ENCODE measurements around the gene TBC1D2B. TPM values are rescaled to one million over a fixed set of nuclear protein-coding genes. Genes with fewer than 3 reads are reported as not detected.
A peak's percentile ranks its signal among the peaks of the same experiment; 100 is the strongest.
"Not testable (repeated sequence)": the region's sequence is repeated elsewhere in the genome, so short reads cannot be mapped to it uniquely, and the experiment has no call there.

The TBC1D2B gene
- total RNA-seq, 1 experiment from 2014 or later, result 15.9 TPM

DNA sequence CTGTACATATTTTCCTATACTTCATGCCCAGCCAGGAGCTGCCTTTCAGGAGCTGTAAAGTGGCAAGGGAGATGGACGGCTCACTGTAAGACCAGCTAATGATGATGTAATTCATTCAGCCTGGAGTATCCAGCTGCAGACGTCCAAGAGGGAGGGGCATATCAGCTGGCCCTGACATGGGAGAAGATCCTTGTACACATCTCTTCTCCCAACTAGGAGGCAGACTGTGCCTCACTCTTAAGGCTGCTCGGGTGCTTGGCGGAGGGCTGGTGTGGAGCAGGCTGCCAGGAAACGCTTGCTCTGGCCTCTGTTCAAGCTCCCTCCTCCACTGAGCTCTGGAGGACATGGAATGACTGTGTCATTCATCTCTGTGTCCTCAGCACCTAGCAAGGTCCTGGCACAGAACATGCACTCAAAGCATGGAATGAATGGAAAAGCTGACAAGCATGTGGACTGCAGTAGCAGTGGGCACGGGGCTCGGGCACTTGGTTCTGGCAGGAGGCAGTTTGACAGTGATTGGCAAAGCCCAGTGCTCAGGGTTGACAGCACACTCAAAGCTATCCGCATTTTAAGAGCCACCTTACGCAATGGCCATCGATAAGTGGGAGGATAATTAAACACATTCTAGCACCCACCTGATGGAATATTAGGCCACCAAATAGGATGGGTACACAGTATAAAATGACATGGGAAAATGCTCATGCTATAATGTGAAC lies 72.4 kb downstream of the TBC1D2B start:
- peak; percentile 44 for DNase-seq (ENCODE audit: low read depth)

DNA sequence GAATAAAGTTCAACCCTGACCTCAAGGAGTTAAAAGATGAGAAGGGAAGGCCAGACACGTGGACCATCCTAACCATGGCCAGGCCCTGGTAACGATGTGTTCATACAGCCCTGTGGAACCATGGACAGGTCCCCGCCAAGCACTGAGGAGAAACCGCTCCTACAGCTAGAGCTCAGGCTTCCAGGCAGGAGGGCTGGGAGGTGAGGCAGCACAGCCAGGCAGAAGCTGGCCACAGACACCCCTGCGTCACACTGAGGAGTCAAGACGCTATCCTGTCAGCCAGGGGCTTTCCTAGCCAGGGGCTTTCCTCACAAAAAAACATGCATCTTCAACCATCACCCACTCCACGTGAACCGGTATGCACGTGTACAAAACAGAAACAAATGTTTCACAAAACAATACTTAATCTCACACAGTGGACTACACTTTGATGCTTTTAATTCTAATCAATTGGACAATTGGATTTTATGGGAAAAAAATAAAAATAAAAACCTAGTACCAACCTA lies 73.2 kb downstream of the TBC1D2B start:
- DNase-seq (ENCODE audit: low read depth), result no peak

DNA sequence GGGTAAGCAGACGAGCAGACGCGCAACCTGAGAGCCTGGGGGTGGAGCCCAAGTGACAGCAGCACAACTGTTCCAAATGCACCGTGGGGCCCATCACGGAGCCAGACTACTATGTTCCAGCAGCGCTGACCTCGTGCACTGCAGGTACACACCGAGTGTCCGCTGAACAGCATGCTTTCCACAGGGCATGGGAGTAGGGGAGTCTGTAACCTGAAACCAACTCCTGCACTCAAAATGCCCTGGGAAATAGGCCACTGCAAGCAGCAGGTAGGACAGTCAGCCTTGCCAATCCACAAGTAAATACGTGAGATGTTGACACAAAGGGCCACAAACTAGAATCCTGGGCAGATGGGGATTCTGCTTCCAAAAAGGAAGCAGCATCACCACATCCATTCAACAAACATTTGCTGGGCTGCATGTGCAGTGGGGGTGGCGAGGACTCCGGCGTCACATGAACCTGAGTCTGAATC lies 73.9 kb downstream of the TBC1D2B start:
- DNase-seq (ENCODE audit: low read depth), result no peak

DNA sequence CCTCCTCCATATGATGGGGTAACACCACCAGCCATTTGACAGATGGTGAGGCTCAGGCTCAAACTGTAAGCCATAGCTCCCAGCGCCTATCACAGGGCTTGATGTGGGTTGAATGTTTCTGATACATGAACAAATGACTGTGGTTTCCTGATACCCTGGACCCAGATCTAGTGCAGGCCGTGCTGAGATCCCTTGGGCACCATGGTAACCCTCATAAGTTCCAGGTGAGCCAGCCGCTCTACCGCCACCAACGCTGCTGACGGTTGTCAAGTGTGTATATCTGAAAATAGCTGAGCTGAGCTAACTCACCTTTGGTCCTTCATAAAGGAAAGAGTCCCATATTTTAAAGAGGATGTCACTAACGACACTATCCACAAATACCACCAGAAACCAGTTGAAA lies 74.5 kb downstream of the TBC1D2B start:
- no peak for DNase-seq (ENCODE audit: low read depth)

DNA sequence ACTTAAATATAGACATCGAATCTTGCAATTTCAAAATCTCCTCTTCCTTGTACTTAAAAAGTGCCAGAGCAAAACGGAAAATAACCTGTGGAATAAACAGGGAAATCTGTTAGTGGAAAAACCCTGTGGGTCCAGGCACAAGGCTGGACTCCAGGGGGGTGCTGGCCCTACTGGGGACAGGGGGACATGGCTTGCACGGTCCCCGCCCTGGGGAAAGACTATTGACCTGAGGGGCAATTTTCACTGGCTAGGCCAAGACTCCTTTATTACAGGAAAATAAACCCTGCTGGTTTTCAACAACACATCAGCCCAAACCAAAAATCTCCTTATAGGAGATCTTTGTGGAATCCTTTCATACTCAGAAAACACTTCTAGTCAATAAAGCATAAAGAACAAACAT lies 75.9 kb downstream of the TBC1D2B start:
- DNase-seq (ENCODE audit: low read depth), result no peak

DNA sequence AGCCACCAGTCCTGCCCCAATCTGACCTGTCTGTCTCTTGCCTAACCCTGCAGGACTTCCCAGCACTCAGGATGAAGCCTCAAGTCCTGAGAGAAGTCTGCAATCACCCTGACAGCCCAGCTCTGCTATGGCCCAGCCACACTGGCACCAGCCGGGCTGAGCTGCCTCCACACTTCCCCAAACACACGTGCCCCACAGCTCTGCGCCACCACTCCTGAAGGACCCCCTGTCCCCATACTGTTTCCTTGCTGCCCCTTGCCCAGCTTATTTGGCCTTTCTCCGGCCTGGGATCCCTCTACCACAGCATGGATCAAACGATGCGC lies 76.6 kb downstream of the TBC1D2B start:
- no peak for DNase-seq (ENCODE audit: low read depth)

DNA sequence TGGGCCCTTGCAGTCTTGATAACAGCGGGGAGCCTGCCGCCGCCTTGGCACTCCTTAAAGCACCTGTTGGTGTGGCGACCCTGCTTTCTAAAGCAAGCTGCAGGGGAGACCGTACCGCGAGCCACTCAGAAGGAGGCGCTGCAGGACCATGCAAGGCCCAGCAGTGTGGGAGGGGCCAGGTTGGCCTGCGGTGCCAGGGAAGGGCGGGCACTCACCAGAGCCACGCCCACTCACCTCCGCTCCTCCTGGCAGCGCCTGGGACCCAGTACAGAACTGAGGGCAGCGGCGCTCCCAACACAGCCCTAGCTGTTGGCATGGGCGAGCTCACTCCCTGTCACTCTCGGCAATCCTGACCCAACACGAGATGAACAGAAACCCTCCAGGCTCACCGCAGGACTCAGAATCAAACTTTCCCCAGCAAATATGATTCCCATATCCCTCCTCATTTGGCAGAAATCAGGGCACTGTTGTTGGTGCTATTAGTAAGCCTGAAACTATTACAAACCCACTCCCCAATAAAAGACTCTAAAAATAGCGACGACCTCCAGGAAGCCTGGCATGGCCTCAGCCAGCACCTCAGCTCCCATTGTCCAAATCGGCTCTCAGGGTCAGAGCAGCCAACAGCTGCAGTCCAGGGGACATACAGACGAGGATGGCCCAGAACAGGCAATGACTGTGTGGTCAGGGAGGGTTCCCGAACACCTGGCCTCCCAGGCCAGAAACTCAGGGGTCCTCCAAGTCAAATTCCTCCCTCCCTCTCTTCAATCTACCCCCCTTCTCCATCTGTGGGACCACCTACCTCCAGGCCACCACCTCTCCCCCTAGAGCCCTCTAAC lies 77.2 kb downstream of the TBC1D2B start:
- peak; percentile 40 for DNase-seq (ENCODE audit: low read depth)

DNA sequence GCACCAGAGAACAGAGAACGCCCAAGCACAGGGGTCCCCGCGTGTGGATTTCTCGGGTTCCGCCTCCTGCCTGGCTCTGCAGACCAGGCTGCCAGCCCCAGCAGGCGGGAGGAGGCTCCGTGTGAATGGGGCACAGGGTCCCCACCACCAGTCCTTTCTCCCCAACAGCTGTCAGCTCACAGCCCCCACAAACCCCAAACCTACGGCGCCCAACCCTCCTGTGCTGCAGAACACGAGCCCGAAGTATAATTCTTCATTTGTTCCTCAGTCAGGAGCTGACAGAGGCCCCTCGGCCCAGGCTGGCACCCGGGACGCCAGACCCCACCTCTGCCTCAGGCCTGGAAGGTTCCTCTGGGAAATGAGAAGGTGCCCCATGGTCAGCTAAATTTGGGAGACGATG lies 78.0 kb downstream of the TBC1D2B start:
- no peak for DNase-seq (ENCODE audit: low read depth)

DNA sequence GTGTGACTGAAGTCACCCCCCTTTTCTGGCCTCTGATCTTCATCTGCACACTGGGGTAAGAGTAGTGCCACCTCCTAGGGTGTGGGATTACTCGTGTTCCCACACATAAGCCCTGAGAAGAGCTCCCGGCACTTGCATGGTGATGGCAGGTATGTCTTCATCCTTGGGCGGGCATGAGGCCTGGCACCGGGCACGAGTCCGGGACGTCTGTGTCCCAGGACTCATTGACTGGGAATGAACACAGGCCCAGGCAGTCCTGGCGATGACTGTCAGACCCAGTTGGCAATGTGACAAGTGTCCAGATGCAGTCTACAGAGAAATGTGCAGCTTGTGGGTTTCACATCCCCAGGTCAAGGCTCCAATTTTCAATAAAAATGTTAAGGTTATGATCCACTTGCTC lies 78.9 kb downstream of the TBC1D2B start:
- no peak for DNase-seq (ENCODE audit: low read depth)

DNA sequence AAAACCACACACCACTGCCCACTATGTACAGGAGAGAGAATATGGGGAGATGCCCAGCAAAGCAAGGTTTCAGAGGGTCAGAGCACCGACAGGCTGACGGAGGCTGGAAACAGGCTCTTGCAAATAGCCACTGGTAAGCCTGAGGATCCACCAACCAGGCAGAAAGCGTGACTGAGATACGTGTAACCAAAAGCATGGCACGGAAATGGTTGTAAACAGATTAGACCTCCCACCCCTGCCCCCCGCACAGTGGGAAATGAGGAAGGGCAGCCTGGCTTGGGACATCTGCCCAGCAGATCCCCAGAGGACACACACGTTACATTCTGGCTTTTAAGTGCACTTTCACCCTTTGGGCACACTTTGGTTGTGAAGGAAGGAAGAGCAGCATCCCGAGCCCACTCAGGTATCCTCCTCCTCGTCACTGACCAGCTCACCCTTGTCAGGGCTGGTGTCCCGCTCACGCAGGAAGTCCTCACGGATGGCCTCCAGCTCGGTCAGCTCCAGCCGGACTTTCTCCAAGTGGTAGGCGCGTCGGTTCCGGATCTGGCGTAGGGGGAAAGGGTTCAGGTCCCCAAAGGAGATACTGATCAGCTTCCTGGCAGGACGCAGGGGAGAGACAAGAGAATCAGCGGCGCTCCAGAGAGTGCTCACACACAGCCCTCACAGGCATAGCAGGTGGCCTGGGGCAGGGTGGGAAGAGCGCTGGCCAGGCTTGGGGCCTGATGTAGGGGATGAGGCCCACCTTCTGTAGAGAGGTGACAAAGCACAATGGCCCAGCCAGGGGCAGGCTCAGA lies 79.6 kb downstream of the TBC1D2B start:
- not testable (repeated sequence) for DNase-seq (ENCODE audit: low read depth)

DNA sequence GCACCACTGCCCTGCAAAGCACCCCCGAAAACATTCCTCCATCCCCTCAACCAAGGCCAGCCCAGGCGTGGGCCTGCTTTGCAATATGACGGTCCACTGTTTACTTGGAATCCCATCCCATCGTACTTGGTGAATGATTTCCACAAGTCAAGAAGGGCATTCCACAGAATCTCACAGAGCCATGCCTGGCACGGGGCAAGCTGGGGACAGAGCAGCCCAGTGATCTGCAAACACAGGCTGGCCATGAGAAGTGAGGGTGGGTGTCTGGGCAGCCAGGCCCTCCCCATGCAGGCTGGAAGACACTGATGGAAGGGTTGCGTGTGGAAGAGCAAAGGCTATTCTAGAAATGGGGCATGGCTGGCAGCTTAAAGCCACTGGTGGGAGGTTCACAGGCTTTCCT lies 80.3 kb downstream of the TBC1D2B start:
- not testable (repeated sequence) for DNase-seq (ENCODE audit: low read depth)

DNA sequence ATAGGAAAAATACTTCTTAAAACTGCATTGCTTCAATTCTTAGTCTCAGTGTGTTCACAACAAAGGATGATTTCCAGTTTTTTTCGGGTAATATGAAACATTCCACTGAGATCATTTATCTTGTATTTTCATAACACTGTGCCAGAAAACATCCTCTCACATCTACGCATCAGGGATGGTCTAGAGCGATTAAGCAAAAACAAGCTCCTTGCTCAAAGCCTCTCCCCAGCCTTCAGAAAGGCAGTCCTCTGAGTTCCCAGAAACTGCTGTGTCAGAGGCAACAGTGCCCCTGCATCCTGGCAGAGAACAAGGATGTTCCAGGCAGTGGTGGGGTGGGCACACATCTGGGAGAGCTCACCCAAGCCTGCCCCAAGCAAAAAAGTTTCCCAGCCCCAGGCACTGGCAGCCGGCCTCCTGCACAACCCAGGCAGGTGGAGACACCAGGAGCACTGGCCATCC lies 80.8 kb downstream of the TBC1D2B start:
- not testable (repeated sequence) for DNase-seq (ENCODE audit: low read depth)

DNA sequence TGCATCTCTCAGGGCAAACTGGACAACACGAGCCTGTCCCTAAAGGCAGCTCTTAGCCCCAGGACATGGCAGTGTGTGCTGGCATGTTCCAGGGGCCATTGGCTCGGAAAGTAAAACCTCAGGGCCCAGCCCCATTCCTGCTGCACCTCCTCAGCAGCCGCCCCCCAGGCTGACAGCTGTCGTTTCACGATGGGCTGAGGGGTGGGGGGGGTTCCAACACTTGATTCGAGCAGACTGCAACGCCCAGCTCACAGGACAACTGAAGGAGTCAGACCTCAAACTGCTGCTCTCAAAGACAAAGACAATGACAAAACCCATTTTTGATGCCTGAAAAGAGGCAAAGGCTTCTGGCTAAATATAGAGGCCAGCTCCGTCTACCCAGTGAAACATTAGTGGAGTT lies 81.3 kb downstream of the TBC1D2B start:
- DNase-seq (ENCODE audit: low read depth), result not testable (repeated sequence)

DNA sequence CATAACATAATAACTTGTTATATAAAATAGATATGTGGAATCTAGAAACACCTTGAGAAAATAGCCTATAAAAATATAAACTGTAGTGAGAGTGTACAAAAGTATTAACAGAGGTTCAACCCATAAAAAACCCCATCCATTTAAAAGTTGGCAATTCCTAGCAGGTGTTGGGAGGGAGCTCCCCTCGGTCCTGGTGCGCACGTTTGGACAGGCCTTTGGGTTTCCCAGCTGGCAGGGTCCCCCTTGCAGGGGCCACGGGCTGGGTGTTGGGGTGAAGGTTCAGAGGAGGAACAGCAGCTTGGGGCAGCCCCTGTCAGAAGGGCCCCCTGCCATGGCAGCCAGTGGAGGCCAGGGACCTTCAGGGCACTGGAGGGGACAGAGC lies 82.0 kb downstream of the TBC1D2B start:
- peak; percentile 43 for DNase-seq (ENCODE audit: low read depth)

DNA sequence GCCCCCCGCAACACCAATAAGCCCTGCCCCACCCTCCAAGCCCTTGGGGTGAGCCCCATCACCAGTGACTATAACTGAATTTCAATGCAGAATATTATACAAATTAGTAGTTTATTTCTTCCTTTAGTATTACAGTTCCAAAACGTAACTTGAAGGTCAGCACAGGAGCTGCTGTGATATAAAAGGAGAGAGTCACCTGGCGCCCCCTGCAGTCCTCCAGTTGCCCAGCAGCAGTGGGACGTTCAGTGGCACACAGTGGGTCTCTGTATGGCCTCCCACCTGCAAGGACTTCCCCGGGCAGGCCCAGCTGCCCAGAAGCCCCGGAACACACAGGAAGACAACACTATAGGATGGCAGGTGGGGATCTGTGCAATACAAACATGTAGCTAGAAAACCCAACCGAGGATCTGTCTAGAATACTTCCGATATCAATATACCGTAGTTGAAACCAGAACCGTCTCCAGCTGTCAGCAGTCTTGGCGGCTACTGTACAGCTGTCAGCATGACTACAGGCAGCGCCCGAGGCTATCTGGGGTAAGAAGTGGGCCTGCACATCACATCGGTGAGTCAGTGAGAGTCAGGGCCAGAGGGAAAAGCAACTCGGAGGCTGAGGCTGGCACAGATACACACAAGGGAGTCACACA lies 82.5 kb downstream of the TBC1D2B start:
- peak; percentile 84 for DNase-seq (ENCODE audit: low read depth)

DNA sequence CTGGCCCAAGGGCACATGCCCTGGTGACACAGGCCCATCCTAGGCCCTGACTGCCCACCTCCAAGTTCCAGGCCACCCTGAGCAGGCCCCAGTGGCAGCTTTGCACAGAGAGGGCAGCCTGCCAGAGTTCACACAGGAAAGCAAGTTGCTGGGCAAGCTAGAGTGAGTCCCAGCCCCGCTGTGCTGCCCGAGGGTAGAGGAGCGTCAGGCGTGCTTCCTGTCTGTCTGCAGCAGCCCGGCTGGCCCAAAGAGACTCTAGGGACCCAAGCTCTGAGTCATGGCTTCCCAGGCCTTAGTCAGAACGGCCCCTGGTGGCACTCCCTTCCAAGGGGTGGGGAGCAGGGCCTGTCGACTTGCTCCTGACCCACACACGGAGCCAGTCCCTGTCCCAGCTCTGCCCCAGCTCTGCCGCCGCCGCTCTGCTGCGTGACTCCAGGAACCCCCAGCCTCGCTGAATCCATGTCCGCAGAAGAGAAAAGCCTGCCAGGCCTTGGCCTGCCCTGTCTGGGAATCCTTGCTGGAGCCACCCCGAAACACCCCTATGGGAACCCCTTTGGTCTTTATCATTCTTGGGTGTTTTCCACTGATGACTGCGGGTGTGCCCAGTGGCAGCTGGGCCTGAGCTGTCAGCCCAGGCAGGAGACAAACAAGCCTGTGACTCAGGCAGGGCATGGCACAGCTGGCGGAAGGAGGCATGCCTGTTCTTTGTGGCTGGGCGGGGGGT lies 83.4 kb downstream of the TBC1D2B start:
- peak; percentile 96 for DNase-seq (ENCODE audit: low read depth)

DNA sequence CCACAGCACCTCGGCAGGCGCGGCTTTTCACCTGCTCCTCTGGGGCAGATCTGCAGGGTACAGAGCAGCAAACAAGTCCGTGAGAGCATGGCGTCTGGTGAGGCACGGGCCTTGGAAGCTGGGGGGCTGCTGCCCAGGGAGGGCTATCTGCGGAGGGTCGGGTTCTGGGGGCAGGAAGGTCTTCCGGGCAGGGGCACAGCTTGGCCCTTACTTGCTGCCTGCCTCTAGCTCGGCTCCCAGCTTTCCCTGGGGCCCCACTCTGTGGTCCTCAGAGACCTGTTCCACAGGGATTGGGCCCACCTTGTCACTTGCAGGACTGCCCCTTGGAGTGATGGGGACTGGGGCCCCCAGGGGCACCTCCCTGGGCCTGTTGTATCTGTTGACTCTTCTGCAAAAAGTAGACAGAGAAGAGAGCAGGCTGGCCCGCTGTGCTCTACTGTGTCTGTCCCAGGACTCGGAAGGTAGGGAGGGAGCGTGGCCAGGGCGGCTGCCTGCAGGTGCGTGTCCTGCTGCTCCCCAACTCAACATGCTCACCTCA lies 84.1 kb downstream of the TBC1D2B start:
- DNase-seq (ENCODE audit: low read depth), result no peak

DNA sequence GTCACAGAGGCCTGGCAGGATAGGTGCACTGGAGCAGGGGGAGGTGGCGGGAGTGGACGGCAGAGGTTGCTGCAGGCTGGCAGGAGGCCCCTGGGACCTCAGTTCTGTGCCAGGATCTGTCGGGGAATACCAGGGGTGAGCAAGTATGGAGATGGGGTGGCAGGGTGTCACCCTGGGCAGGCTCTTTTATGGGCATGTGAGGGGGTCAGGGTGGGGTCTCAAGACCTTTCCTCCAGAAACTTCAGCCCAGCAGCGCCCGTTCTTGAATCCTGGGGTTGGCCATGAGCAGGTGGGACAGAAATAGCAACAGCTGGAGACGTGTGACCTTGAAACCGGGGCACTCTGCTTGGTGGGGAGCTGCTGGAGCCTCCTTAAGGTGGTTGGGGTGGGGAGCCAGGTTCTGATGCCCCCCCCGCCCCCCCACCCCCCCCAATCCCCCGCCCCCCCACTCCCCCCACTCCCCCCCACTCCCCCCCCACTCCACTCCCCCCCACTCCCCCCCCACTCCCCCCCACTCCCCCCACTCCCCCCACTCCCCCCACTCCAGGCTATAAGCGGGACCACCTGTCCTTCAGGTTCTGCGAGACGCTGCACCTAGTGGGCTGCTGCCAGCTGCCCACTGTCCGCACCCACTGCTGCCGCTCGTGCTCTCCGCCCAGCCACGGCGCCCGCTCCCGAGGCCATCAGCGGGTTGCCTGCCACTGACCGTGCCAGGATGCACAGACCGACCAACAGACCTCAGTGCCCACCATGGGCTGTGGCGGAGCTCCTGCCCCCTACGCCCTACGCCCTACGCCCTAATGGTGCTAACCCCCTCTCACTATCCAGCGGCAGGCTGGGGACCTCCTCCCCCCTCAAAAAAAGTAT lies 84.9 kb downstream of the TBC1D2B start:
- DNase-seq (ENCODE audit: low read depth), result no peak

DNA sequence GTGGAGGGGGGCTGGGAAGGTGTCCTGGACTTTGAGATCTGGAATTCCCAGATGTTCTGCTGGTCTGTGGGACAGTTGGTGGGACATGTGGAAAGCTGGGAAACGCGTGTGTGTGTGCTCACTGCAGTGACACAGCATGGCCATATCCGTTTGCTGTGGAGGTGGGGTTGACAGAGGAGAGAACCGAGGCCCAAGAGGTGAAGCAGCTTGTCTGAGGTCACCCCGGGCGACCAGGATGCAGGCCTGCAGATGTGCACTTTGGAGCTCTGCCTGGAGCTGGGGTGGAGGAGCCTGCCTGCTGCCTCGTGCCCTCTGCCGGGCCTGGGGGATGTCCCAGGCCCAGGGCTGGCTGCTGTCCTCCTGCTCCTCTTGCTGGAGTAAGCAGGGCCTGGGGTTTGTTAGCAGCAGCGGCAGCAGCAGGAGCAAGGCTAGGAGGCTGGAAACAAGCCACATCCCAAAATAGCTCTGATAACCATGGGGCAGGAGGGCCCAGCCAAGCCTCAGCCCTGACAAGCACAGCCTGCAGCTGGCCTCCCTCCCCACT lies 85.8 kb downstream of the TBC1D2B start:
- DNase-seq (ENCODE audit: low read depth), result not testable (repeated sequence)

Data from HT1080 (cell line).